Measurements from ENCODE around the gene PSMD13.
A peak's percentile ranks its signal among the peaks of the same experiment; 100 is the strongest.

Gene PSMD13

DNA sequence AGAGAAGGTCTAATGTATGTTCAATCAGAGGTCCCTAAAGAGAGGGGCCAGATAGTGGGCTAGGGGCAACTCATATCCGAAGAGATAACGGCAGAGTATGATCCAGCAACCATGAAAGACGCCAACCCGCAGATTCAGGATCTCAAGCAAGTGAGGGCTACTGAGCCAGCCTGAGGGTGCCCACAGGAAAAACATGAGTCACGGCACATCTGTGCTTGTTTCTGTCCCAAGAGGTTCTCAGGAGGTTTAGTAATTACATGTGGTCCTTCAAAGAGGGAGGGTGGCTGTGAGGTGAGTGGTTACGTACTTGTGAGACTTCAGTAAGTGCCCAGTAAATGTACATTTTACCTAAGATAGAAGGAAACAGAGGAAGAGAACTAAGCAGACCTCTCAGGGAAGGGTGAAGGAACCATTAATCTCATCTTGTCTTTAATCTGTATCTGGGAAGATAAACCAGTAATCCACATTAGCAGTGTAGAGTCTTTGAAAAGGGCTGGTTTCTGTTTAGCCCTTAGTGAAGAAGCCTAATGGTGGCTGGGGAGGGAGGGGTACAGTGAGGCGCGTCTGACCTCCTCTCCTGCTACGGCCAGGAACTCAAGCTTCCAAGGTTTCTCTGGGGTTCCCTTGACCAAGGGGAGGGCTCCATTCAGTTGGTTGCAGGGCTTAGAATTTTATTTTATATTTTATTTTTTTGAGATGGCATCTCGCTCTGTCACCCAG is 10.9 kb upstream of the PSMD13 start:
- H3K4me3 Mint-ChIP-seq: no peak overlapping the region

DNA sequence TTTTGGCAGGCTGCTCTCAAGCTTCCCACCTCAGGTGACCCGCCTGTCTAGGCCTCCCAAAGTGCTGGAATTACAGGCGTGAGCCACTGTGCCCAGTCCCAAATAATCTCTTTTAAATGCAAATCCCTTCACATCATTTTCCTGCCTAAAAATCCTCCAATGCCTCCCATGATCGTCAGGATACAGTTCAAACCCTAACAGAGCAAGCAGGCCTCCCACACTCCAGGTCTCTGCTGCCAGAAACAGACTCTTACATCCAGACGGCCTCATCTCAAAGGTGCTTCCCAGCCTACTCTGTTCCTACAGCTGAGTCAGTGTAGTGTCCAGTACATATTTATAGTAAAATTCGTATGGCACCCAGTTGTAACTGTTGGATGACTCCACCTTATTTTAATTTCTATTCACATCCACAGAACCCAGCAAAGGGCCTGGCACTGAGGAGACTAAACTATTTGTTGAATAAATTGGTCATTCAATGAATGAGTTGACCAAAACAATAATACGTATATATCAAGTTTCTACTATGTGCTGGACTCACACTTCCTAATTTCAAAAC is 8.9 kb upstream of the PSMD13 start:
- peaks cover 33% of the 10 kb centered on the region for H3K36me3 Mint-ChIP-seq (ENCODE audit: low read depth)
- no peak overlapping the region for H3K4me3 Mint-ChIP-seq
- TF ChIP-seq CTCF (IDR thresholded peaks at IDR 0.05; ENCODE audit: unreplicated experiment in 3 of 3): no peak
- no peaks in the 10 kb centered on the region for H3K9me3 Mint-ChIP-seq
- H3K27ac Mint-ChIP-seq: no peak overlapping the region
- H3K27me3 Mint-ChIP-seq (ENCODE audit: low read depth): no peaks in the 10 kb centered on the region
- no peaks in the 10 kb centered on the region for H3K4me1 Mint-ChIP-seq

More for the DNA sequence above, 10.9 kb upstream of the PSMD13 start:
- Mint-ChIP-seq H3K4me1 (no peaks in the 10 kb centered on the region), H3K36me3 (ENCODE audit: low read depth) (peaks cover 32% of the 10 kb centered on the region), H3K27ac (no peak overlapping the region), H3K27me3 (ENCODE audit: low read depth) (no peaks in the 10 kb centered on the region), H3K9me3 (no peaks in the 10 kb centered on the region)
- no peak for TF ChIP-seq CTCF (IDR thresholded peaks at IDR 0.05; ENCODE audit: unreplicated experiment in 3 of 3)

DNA sequence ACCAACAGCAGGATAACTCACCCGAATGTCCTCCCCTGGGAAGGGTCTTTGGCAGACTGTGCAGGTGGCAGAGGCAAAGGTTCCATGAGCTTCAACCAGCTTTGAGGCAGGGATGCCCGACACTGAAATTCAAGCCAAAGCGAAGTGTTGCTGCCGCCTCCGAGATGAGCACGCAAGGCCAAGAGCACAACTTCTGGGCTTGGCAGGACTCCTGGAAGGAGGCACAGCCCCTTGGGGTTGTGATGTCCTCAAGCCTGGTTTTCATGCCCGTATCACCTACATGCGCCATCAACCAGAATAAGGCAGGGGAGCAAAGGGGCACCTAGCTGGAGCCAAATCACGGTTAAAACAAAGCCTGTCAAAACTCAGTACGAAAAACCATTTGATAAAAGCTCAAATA is 6.3 kb upstream of the PSMD13 start:
- H3K4me3 Mint-ChIP-seq: no peak overlapping the region
- H3K9me3 Mint-ChIP-seq: no peaks in the 10 kb centered on the region
- TF ChIP-seq CTCF (IDR thresholded peaks at IDR 0.05; ENCODE audit: unreplicated experiment in 3 of 3): no peak
- H3K27me3 Mint-ChIP-seq (ENCODE audit: low read depth): no peaks in the 10 kb centered on the region
- no peak overlapping the region for H3K27ac Mint-ChIP-seq
- H3K36me3 Mint-ChIP-seq (ENCODE audit: low read depth): peaks cover 30% of the 10 kb centered on the region
- H3K4me1 Mint-ChIP-seq: peaks cover 5% of the 10 kb centered on the region

DNA sequence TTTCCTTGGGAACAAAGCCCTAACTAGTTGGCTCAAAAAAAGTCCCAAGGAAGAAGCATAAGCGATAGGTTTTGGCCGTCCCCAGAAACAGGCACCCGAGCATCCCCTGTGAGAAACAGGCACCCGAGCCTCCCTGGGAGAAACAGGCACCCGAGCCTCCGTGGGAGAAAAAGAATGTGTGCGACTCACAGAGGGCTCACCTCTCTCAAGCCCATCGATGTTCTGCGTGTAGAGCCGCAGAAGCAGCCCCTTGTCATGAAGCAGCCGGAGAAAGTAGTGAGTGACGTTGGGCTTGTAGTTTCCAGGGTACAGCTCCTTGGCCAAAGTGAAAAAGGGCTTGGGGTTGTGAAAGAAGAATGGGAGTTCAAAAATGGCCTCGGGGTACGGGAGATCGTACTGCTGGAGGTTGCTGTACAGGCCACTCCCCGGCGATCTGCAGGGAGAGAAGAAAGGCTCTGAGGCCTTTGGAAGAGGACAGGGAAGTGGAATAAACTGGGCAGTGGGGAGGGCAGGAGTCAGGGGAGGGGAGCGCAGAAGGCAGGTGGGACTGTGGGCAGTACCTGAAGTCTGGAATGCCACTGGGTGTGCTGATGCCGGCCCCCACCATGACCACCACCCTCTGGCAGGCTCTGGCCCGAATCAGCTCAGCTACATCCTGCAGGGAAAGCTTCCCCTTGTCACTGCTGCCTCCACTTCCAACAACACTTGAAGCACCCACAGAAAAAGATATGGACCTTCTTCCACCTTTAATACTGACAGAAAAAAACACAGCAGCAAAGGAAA is 3.8 kb upstream of the PSMD13 start:
- no peak for TF ChIP-seq CTCF (IDR thresholded peaks at IDR 0.05; ENCODE audit: unreplicated experiment in 3 of 3)
- Mint-ChIP-seq H3K36me3 (ENCODE audit: low read depth) (peaks cover 24% of the 10 kb centered on the region), H3K27me3 (ENCODE audit: low read depth) (no peaks in the 10 kb centered on the region), H3K27ac (no peak overlapping the region), H3K4me1 (peaks cover 8% of the 10 kb centered on the region), H3K4me3 (peak overlapping the region; percentile 51 to 76 (median 55)), H3K9me3 (no peaks in the 10 kb centered on the region)

DNA sequence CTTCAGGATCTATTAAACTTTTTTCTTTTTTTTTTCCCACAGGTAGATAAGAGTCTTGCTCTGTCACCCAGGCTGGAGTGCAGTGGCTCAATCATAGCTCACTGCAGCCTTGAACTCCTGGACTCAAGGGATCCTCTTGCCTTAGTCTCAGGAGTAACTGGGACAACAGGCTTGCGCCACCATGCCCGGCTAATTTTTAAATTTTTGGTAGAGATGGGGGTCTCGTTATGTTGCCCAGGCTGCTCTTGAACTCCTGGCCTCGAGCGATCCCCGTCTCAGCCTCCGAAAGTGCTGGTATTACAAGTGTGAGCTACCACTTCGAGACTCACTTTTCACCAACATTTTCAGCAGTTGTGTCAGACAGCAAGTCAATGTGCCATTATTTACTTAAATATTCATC is 1.6 kb upstream of the PSMD13 start:
- Mint-ChIP-seq H3K36me3 (ENCODE audit: low read depth) (peaks cover 13% of the 10 kb centered on the region), H3K4me3 (peak overlapping the region; percentile 90 to 98 (median 95)), H3K27me3 (ENCODE audit: low read depth) (no peaks in the 10 kb centered on the region), H3K9me3 (no peaks in the 10 kb centered on the region), H3K4me1 (peaks cover 17% of the 10 kb centered on the region), H3K27ac (peak overlapping the region; percentile 95 to 99 (median 96))
- no peak for TF ChIP-seq CTCF (IDR thresholded peaks at IDR 0.05; ENCODE audit: unreplicated experiment in 3 of 3)

Measured in nephron (organoid).